Natural killer cell treated with Interleukin-12 subunit alpha and Interleukin-12 subunit beta and Interleukin-15 and Interleukin-18, amount 100 ng/mL, for 72 hours (primary cell): ENCODE data around the gene STT3B. TPM values are rescaled to one million over a fixed set of nuclear protein-coding genes. Genes with fewer than 3 reads are reported as not detected.
A peak's percentile ranks its signal among the peaks of the same experiment; 100 is the strongest.

Experiments used
- ATAC-seq, 2 donors: fragments of 150-1000 bp; cut with Tn5 transposase in 1 of 2; sonication (Bioruptor Pico), chemical (Tn5 transposase) in 1 of 2; 2 replicates each; pipeline ENCODE4 v1.10.0; 2021
- DNase-seq: peaks from one replicate; pipeline ENCODE4 v3.0.0; 2022; ENCODE audit warnings: low spot score
- H3K27ac Mint-ChIP-seq, 2 donors: 1 replicate in 1 of 2; 2 replicates in 1 of 2; pipeline ENCODE4 v1.8.0; 2022; ENCODE audit warnings: mixed read lengths in 2 of 2, mild to moderate bottlenecking in 1 of 2, moderate library complexity in 1 of 2
- H3K27me3 Mint-ChIP-seq, 2 donors: 1 replicate in 1 of 2; 2 replicates in 1 of 2; pipeline ENCODE4 v1.8.0; 2022; ENCODE audit warnings: mixed read lengths in 2 of 2
- H3K36me3 Mint-ChIP-seq: one replicate; pipeline ENCODE4 v1.8.0; 2022; ENCODE audit warnings: mixed read lengths
- H3K4me1 Mint-ChIP-seq, 2 donors: 1 replicate in 1 of 2; 2 replicates in 1 of 2; pipeline ENCODE4 v1.8.0; 2022; ENCODE audit warnings: low read depth in 2 of 2, mixed read lengths in 2 of 2, mild to moderate bottlenecking in 1 of 2
- H3K4me3 Mint-ChIP-seq: one replicate; pipeline ENCODE4 v1.8.0; 2022; ENCODE audit warnings: mixed read lengths
- H3K9me3 Mint-ChIP-seq: 2 replicates; pipeline ENCODE4 v1.8.0; 2022; ENCODE audit warnings: mixed read lengths
- total RNA-seq, 2 donors: library from RNA; stranded (reverse); gene quantifications; one replicate each; pipeline ENCODE4 v1.2.3, GENCODE V29; 2022

Gene STT3B
- total RNA-seq, 2 donors from 2014 or later = 131 to 160 TPM

DNA sequence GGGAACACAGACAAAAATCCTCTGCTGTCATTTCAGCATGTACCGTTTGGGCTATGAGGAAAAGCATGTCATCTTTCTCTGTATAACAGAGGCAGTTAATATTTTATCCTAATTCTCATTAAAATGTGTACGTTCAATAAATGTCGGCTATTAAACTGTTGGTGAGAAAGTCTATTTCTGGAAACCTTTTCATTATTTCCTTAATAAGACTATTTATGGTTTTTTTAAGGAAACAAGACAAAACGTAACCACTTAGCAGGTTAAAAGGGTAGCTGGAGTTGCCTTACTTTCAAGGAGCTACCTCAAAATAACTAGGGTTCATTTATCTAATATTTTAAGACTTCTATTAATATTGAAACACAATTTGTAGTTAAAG is 1.8 kb upstream of the STT3B start:
- no peaks in the 10 kb centered on the region for H3K36me3 Mint-ChIP-seq
- no peak for DNase-seq
- H3K27ac Mint-ChIP-seq = peak overlapping the region in 1 of 2 donors; percentile 96
- ATAC-seq = no peak
- peaks cover 9 to 16% of the 10 kb centered on the region in 2 donors for H3K4me1 Mint-ChIP-seq
- H3K4me3 Mint-ChIP-seq = peak overlapping the region; percentile 98
- no peaks in the 10 kb centered on the region for H3K27me3 Mint-ChIP-seq
- H3K9me3 Mint-ChIP-seq = no peaks in the 10 kb centered on the region

DNA sequence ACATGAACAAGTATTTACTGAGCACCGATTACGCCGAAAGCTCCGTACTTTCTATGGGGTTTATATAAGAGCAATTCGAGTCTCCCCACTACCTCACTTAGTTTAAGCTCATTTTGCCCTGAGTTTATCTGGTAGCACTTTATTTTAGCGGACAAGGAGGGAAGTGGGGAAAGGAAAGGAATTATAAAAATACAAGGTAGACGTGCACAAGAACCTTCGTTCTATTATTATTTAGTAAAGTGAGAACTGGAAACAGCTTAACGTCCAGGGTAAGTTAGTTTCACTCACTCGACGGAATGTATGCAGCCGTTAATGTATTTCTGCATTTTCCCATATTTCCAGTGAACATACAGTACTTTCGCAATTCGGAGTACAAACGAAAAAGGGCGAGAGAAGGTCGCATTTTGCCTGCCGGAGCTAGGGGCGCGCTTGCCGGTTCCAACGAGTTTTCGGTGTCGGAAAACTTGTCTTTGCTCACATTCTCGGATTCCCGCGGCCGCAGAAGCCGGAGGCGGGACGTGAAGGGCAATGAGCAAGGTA is 1.2 kb upstream of the STT3B start:
- Mint-ChIP-seq H3K36me3 (no peaks in the 10 kb centered on the region), H3K4me1 (peaks cover 14 to 21% of the 10 kb centered on the region in 2 donors), H3K4me3 (peak overlapping the region; percentile 98), H3K27ac (peak overlapping the region in 1 of 2 donors; percentile 96), H3K9me3 (no peaks in the 10 kb centered on the region), H3K27me3 (no peaks in the 10 kb centered on the region)
- ATAC-seq (no peak), DNase-seq (no peak)

DNA sequence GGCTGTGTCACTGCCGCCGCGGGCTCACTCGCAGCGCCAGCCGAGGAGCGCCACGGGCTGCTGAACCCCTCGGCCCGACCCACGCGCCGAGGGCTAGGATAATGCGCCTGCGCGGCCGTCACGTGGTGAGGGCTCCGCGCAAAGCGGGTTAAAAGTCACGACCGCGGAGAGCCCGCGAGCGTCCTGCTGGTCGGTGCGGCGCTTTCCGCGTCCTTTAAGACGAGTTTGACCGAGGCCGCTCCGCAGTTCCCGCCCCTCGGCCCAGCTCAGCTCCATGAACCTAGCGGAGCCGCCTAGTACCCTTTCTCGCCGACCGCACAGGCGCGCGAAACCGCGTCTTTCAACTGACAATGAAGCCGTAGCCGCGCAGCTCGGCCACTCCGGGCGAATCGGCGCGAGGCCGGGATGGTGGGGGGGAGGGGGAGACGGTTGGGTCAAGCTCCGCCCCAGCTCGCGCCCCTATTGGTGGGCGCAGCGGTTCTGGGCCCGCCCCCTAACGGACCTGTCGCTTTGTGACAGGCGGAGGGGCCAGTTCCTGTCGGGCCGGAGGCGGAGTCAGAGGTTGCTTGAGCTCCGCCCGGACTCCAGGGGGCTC is 636 bp upstream of the STT3B start:
- Mint-ChIP-seq H3K4me1 (peaks cover 18 to 27% of the 10 kb centered on the region in 2 donors), H3K27me3 (no peaks in the 10 kb centered on the region), H3K27ac (peak overlapping the region in 1 of 2 donors; percentile 96), H3K4me3 (peak overlapping the region; percentile 98), H3K36me3 (no peaks in the 10 kb centered on the region), H3K9me3 (no peaks in the 10 kb centered on the region)
- ATAC-seq (peak; percentile 94), DNase-seq (peak; percentile 99)

DNA sequence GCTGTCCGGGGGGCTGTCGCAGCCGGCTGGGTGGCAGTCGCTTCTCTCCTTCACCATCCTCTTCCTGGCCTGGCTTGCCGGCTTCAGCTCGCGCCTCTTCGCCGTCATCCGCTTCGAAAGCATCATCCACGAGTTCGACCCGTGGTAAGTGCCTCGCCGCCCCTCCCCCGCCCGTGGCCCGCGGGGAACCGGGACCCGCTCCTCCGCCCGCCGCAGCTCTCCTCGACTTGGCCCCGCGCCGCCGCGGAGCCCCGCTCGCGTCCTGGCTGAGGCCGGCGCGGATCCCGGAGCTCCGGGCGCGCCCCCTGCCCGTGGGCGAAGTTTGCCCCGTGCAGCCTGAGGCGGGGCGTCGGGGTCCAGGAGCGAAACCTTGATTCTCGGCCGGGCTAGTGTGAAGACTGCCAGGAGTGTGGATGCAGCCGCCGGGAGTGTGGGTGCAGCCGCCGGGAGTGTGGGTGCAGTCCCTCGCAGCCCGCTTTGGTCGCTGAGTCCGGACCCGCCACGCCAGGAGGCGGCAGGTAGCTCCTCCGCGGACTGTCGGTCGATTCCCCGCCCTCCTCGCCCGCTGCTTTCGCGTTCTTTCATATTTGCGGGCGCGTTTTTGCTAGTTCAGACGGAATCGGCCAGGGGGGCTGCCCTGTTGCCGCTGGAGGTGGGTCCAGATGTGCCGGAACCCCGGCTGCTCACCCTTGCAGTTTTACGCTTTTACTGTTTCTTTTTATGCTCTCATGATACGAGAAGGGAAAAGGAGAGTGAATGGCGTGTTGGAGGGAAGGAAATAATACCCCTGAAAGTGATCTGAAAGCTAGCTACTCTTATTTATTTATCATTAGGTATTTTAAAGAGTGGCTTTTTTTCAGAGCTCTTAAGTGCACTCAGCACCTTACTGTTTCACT is 692 bp downstream of the STT3B start:
- Mint-ChIP-seq H3K36me3 (no peaks in the 10 kb centered on the region), H3K27me3 (no peaks in the 10 kb centered on the region), H3K9me3 (no peaks in the 10 kb centered on the region), H3K4me1 (peaks cover 29 to 36% of the 10 kb centered on the region in 2 donors), H3K4me3 (peak overlapping the region; percentile 98), H3K27ac (peak overlapping the region in 1 of 2 donors; percentile 95)
- ATAC-seq (no peak), DNase-seq (peak; percentile 67)

DNA sequence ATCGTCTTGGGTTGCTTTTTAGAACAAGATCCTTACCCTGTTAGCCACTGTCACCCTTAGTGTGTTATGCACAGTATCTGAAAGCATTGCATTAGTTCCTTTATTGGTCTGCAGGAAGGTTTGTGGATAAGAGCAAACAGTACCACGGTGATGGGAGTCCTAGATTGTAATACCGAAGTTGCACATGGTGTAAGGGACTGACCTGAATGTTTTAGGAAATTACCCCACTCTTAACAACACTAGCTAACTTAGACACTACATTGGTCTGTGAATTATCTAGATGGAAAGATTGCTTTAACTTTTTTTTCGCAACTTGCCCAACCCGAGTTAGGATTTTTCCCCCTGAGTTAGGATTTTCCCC is 1.3 kb downstream of the STT3B start:
- Mint-ChIP-seq H3K27me3 (no peaks in the 10 kb centered on the region), H3K27ac (peak overlapping the region in 1 of 2 donors; percentile 95), H3K9me3 (no peaks in the 10 kb centered on the region), H3K36me3 (no peaks in the 10 kb centered on the region), H3K4me1 (peaks cover 34 to 42% of the 10 kb centered on the region in 2 donors), H3K4me3 (peak overlapping the region; percentile 98)
- DNase-seq (no peak), ATAC-seq (no peak)

DNA sequence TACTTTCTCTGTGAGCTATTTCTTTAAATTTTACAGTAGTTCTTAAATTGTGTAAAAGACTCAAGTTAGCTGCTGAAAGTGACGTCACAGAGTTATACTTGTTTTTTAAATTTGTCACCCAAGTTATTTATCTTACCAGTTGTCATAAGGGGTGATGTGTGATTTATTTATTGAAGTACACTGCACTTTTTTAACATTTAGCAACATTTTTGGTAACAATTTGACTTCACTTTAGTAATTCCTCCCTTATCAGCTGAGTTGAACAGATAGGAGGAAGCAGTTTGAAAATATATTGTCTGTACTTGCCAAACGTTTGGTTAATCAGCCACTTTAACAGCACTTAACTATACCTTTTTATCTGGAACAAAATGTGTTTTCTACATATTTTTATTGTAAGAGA is 3.8 kb downstream of the STT3B start:
- peaks cover 43 to 60% of the 10 kb centered on the region in 2 donors for H3K4me1 Mint-ChIP-seq
- H3K9me3 Mint-ChIP-seq = no peaks in the 10 kb centered on the region
- no peaks in the 10 kb centered on the region for H3K27me3 Mint-ChIP-seq
- ATAC-seq (no peak), DNase-seq (no peak)
- no peaks in the 10 kb centered on the region for H3K36me3 Mint-ChIP-seq
- peak overlapping the region; percentile 73 for H3K4me3 Mint-ChIP-seq
- peak overlapping the region in 1 of 2 donors; percentile 75 for H3K27ac Mint-ChIP-seq

DNA sequence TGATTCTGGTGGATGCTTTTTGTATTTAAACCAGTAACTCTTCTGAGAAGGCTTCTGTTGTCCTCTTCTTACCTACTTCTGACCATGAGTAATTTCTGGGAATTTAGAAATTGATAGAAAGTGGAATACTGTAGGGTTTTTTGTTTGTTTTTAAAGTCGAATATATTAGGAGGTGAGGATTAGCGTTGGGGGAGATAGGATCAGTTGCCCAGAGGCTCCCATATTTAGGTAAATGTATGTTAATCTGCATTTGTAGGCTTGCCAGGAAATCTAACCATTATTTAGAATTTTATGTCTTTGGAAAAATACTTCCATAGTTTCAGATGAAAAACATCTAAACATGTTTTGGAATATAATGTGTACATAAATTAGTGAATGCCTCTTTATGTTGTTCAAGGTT is 6.1 kb downstream of the STT3B start:
- H3K27ac Mint-ChIP-seq = no peak overlapping the region

DNA sequence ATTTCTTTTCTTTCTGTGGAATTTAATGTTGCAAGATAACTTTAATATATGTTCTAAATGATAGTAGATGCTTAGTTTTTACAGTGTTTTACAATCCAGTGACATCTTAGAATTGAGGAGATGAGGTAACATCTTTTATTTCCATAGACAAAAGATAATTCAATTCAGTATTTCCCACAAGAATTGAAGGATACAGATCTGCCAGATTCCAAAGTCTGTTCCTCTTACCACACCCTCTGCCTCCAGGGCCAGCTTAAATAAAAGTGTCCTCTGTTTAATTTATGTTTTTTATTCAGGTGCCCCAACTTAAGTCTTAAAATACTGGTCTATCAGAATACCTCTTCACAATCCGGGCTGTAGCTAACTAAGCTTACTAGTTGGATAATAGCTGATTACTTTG is 6.5 kb downstream of the STT3B start:
- Mint-ChIP-seq H3K4me1 (peaks cover 48 to 73% of the 10 kb centered on the region in 2 donors), H3K9me3 (no peaks in the 10 kb centered on the region), H3K27me3 (no peaks in the 10 kb centered on the region), H3K4me3 (no peak overlapping the region), H3K36me3 (no peaks in the 10 kb centered on the region), H3K27ac (peak overlapping the region in 1 of 2 donors; percentile 20)
- DNase-seq = no peak
- no peak for ATAC-seq

More for the DNA sequence above, 6.1 kb downstream of the STT3B start:
- H3K4me1 Mint-ChIP-seq = peaks cover 51 to 72% of the 10 kb centered on the region in 2 donors
- H3K27me3 Mint-ChIP-seq = no peaks in the 10 kb centered on the region
- H3K9me3 Mint-ChIP-seq = no peaks in the 10 kb centered on the region
- H3K4me3 Mint-ChIP-seq = no peak overlapping the region
- H3K36me3 Mint-ChIP-seq = no peaks in the 10 kb centered on the region
- DNase-seq (no peak), ATAC-seq (no peak)

DNA sequence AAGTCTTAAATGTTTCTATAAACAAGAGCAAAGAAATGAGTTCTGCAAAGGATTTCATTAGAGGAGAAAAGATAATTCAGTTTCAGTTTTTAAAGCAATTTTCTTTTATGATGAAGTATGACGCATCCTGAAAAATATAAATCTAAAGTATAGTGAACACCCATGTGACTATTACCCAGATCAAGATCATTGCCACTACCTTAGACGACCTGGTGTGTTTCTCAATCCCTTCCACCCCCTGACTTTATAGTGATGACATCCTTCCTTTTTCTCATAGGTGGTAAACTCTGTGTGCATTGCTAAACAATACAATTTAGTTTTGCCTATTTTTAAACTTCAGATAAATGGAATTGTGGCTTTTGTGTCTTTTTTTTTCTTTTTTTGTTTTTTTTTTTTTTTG is 8.4 kb downstream of the STT3B start:
- Mint-ChIP-seq H3K36me3 (no peaks in the 10 kb centered on the region), H3K9me3 (no peaks in the 10 kb centered on the region), H3K4me3 (no peak overlapping the region), H3K27ac (peak overlapping the region in 1 of 2 donors; percentile 22), H3K27me3 (no peaks in the 10 kb centered on the region), H3K4me1 (peaks cover 52 to 78% of the 10 kb centered on the region in 2 donors)
- DNase-seq (no peak), ATAC-seq (peak; percentile 60 to 77)

DNA sequence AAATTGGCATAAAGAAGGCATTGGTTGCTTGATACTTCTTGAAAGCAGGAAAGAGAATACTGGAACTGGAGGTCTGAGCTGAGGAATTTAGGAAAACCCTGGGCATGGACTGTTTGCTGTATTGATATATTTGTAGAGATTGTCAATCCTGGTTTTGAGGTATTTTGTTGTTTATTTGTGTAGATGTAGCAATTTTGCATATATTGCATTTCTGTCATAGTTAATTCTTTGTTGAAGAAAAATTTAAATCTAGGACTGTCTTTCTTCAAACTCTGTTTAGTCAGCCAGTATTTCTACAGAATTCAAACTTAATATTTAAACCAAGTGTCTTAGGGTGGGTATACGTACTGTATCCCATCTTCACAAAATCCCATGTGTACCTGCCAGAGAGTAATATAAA is 9.5 kb downstream of the STT3B start:
- Mint-ChIP-seq H3K27ac (peak overlapping the region; percentile 21 to 22), H3K36me3 (no peaks in the 10 kb centered on the region), H3K4me3 (no peak overlapping the region), H3K9me3 (no peaks in the 10 kb centered on the region), H3K4me1 (peaks cover 54 to 77% of the 10 kb centered on the region in 2 donors), H3K27me3 (no peaks in the 10 kb centered on the region)
- ATAC-seq (no peak), DNase-seq (no peak)

DNA sequence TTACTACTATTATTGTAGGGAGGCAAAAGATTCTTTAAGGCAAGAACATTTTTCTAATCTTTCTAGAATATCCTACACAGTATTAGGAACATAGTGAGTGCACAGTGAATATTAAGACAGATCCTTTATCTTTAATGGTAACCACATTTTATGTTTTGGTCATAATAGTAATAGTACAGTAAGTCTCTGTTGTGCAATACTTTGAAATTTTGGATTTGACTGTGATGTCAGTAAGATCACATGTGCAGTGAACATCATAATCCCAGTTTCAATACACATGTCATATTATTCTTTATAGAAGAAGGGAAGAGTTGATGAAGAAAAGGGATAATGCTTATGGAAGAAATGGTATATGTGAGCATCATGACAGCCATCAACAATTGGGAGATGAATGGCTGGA is 10.7 kb downstream of the STT3B start:
- no peaks in the 10 kb centered on the region for H3K9me3 Mint-ChIP-seq
- ATAC-seq (no peak), DNase-seq (no peak)
- peak overlapping the region in 1 of 2 donors; percentile 59 for H3K27ac Mint-ChIP-seq
- no peaks in the 10 kb centered on the region for H3K36me3 Mint-ChIP-seq
- peaks cover 51 to 75% of the 10 kb centered on the region in 2 donors for H3K4me1 Mint-ChIP-seq
- no peak overlapping the region for H3K4me3 Mint-ChIP-seq
- H3K27me3 Mint-ChIP-seq = no peaks in the 10 kb centered on the region

DNA sequence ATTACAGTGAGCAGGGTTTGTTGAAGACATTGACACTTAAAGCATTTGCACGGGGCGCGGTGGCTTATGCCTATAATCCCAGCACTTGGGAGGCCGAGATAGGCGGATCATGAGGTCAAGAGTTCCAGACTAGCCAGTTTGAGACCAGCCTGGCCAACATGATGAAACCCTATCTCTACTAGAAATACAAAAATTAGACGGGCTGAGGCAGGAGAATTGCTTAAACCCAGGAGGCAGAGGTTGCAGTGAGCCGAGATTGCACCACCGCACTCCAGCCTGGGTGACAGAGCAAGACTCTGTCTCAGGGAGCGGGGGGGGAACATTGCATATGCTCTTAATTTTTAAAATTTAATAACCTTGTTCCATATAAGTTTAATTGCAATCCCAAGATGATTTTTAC is 11.9 kb downstream of the STT3B start:
- Mint-ChIP-seq H3K36me3 (no peaks in the 10 kb centered on the region), H3K9me3 (no peaks in the 10 kb centered on the region), H3K4me1 (peaks cover 42 to 63% of the 10 kb centered on the region in 2 donors), H3K27ac (no peak overlapping the region), H3K27me3 (no peaks in the 10 kb centered on the region), H3K4me3 (no peak overlapping the region)
- DNase-seq (no peak), ATAC-seq (no peak)

DNA sequence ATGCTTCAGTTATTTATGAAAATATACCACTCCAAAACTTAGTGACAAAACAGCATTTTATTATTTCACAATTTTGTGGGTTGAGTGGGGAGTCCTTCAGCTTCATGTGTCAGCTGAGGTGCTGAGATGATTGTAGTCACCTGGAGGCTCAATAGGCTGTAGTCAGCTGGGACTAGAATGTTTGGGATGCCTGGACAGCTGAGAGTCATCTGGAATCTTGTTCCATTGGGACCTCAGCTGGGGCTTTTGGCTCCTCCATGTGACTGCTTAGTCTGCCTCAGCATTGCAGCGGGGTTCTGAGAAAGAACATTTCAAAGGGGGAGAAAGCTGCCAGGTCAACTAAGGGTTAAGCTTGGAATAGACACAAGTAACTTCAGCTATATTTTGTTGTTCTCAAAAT is 13.4 kb downstream of the STT3B start:
- H3K4me3 Mint-ChIP-seq = no peak overlapping the region
- no peak for ATAC-seq

DNA sequence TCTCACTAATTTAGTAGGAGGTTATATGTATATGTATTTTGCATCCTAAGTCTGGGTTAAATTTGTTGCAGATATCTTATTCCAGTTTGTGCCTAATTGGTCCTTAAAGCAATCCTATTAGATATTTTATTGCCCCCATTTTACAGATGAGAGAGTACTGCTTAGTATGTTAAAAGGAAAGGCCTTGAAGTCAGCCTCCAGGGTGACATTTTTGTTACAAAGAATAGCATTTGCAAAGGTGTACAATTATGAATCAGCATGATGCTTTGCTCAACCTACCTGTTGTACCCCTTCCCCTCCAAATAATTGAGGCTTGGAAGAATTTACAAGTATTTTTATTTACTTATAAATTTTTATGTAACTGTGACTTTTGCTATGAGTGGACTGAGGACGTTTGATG is 14.0 kb downstream of the STT3B start:
- ATAC-seq (no peak), DNase-seq (no peak)
- Mint-ChIP-seq H3K4me3 (no peak overlapping the region), H3K4me1 (peaks cover 49 to 64% of the 10 kb centered on the region in 2 donors), H3K9me3 (no peaks in the 10 kb centered on the region), H3K27me3 (no peaks in the 10 kb centered on the region), H3K36me3 (no peaks in the 10 kb centered on the region), H3K27ac (no peak overlapping the region)

More for the DNA sequence above, 13.4 kb downstream of the STT3B start:
- Mint-ChIP-seq H3K36me3 (no peaks in the 10 kb centered on the region), H3K27me3 (no peaks in the 10 kb centered on the region), H3K9me3 (no peaks in the 10 kb centered on the region), H3K27ac (peak overlapping the region; percentile 12), H3K4me1 (peaks cover 47 to 64% of the 10 kb centered on the region in 2 donors)
- no peak for DNase-seq
